Measurements from ENCODE around the gene EMILIN2.
"Not testable (repeated sequence)": the region's sequence is repeated elsewhere in the genome, so short reads cannot be mapped to it uniquely, and the experiment has no call there.

Gene EMILIN2

DNA sequence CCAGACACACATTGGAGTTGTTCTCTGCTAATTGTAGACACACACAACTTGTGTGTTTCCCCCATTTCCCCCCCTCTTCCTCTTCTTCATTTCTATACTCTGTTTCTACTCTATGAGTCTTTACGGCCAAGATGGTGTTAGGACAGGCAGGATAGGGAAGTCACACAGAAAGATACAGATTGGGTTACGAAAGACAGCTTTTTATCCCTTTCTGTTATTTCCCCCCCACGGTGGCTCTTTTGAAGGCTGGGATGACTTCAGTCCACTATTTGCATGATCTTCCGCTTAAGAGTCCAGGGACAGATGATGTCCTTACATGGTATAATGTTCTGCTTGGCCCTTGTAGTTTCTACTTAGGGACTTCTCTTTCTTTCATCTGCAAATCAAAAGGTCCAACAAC lies 1.6 kb upstream of the EMILIN2 start:
- no peak for DNase-seq (ENCODE audit: low spot score)

GRCh38 chr18:2847317-2848246 lies 776 bp downstream of the EMILIN2 start:
- DNase-seq (ENCODE audit: low spot score), result no peak

- no peak for DNase-seq (ENCODE audit: low spot score)
Measured at GRCh38 chr18:2848247-2849246, 1.7 kb downstream of the EMILIN2 start.

DNA sequence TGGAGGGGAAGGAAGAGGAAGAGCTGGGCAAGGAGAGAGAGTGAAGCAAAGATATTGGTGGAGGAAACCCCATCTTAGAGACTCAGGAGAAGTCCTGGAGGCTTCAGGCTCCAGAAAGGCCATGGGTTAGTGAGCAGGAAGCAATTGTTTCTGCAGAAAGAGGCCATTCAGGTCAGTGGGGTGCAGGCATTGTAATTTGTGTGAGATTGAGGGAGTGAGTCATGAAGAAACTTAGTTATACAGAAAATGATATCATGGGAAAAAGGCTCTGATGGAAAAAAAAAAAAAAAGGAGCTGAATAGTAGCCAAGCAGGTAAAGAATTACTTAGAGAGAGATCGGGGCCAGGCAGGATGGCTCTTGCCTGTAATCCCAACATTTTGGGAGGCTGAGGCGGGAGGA lies 4.0 kb downstream of the EMILIN2 start:
- no peak for DNase-seq (ENCODE audit: low spot score)

- no peak for DNase-seq (ENCODE audit: low spot score)
Measured at GRCh38 chr18:2851771-2852170, 5.0 kb downstream of the EMILIN2 start.

DNA sequence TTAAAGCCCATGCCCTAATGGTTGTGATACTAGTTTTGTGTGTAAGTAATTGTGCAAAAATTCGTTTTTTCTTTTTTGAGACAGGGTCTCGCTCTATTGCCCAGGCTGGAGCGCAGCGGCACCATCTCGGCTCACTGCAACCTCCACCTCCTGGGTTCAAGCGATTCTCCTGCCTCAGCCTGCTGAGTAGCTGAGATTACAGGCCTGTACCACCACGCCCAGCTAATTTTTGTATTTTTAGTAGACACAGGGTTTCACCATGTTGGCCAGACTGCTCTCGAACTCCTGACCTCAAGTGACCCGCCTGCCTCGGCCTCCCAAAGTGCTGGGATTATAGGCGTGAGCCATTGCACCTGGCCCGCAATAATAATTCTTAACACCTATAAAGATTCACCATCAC lies 5.7 kb downstream of the EMILIN2 start:
- not testable (repeated sequence) for DNase-seq (ENCODE audit: low spot score)

DNA sequence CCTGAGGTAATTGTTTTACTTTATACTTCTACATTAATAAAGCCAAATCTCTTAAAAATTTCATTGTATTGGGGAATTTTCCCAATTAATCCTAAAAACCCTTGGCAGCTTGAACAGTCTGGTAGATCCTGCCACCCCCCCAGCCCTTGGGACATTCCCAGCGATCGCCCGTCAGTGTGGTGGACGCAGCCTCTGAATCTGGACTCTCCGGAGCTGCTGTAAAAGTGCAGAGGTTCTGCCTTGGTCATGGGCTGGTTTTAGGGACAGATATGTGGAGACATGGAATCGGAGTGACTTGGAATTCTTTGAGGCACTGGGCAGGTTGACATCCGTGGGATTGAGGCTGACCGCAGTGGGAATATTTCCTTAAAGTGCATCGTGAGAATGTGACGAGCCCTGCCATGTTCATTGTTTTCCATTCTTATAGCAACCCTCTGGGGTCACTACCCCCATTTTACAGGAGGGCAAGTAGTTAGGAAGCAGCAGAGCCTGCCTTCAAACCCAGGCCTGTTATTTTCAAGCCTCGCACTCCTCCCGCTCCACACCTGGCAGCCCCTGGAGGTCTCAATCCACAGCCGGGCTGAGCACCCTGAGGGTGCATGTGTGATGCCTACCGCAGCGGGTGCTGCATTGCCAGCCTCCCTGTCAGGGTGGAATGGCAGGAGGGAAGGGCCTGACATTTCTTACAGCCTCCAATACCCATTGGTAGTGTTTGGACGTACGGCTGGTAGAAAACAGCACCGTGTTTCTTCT lies 6.5 kb downstream of the EMILIN2 start:
- DNase-seq (ENCODE audit: low spot score), result no peak

GRCh38 chr18:2853926-2854664 lies 7.3 kb downstream of the EMILIN2 start:
- no peak for DNase-seq (ENCODE audit: low spot score)

DNA sequence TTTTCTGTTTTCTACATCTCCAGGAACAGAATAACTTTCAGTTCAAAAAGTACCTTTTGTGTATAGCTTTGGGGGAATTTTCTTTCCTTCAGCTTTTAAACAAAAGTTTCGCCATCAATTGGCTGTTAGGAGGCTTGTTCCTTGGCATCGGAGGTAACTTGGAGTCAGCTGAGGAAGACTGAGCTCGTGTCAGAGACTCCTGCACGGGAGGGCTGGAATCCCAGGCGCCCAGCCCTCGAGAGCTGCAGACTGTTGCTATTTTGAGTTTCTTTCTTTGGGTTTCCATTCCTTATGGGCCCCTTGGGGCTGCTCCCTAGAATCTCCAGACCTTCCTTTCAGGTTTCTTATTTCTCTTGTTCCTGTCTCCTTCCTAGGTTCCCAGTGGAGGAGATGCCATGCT lies 8.1 kb downstream of the EMILIN2 start:
- DNase-seq (ENCODE audit: low spot score), result no peak

- DNase-seq (ENCODE audit: low spot score), result no peak
Measured at GRCh38 chr18:2855560-2856350, 8.9 kb downstream of the EMILIN2 start.

GRCh38 chr18:2856547-2857170 lies 9.9 kb downstream of the EMILIN2 start:
- DNase-seq (ENCODE audit: low spot score), result no peak

GRCh38 chr18:2857491-2858131 lies 10.8 kb downstream of the EMILIN2 start:
- no peak for DNase-seq (ENCODE audit: low spot score)

- not testable (repeated sequence) for DNase-seq (ENCODE audit: low spot score)
Measured at GRCh38 chr18:2860397-2860796, 13.6 kb downstream of the EMILIN2 start.

GRCh38 chr18:2863997-2864396 lies 17.2 kb downstream of the EMILIN2 start:
- DNase-seq (ENCODE audit: low spot score), result not testable (repeated sequence)

DNA sequence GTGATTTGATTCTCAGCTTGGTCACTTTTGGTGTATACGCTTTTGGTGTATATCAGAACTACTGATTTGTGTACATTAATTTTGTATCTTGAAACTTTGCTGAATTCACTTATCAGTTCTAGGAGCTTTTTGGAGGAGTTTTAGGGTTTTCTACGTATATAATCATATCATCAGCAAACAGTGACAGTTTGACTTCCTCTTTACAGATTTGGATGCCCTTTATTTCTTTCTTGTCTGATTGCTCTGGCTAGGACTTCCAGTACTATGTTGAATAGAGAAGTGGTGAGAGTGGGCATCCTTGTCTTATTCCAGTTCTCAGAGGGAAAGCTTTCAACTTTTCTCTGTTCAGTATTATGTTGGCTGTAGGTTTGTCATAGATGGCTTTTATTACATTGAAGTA lies 19.7 kb downstream of the EMILIN2 start:
- not testable (repeated sequence) for DNase-seq (ENCODE audit: low spot score)

GRCh38 chr18:2869207-2869606 lies 22.4 kb downstream of the EMILIN2 start:
- DNase-seq (ENCODE audit: low spot score), result no peak

- DNase-seq (ENCODE audit: low spot score), result no peak
Measured at GRCh38 chr18:2871111-2871720, 24.4 kb downstream of the EMILIN2 start.

DNA sequence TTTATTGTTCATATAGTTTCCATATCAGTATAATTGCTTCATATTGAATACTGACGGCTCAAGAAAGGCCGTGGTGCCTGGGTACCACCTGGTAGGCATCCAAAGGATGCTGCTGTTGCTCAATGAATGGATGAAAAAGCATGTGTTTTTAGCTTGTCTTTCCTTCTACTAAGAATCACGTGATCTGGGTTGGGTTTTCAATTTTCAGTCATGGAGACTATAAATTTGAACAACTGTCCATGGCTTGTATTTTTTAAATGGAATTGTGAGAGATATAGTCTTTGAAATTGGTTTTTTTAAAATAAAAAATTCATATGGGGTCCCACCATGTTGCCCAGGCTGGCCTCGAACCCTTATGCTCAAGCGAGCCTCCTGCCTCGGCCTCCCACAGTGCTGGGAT lies 25.3 kb downstream of the EMILIN2 start:
- no peak for DNase-seq (ENCODE audit: low spot score)

GRCh38 chr18:2874765-2875164 lies 28.0 kb downstream of the EMILIN2 start:
- DNase-seq (ENCODE audit: low spot score), result no peak

Measured in RKO (cell line).